T-helper 17 cell (primary cell): Measurements from ENCODE around the gene CFAP65. TPM values are rescaled to one million over a fixed set of nuclear protein-coding genes. Genes with fewer than 3 reads are reported as not detected.
A peak's percentile ranks its signal among the peaks of the same experiment; 100 is the strongest.

Source experiments
- ATAC-seq: fragments of 150-1000 bp; cut with Tn5 transposase; 2 replicates; pipeline ENCODE4 v1.10.0; 2021; ENCODE audit warnings: mild to moderate bottlenecking, moderate library complexity
- DNase-seq, 3 donors: peaks; one replicate each; pipeline versions ENCODE4 v3.0.0 to v3.0.0-alpha.2; 2020 to 2021
- H3K9me3 ChIP-seq: one replicate; pipeline ENCODE4 v1.7.0; 2013; ENCODE audit warnings: low read length, mild to moderate bottlenecking; ENCODE audit not compliant: control insufficient read depth, poor library complexity, severe bottlenecking
- H3K27ac Mint-ChIP-seq: one replicate; pipeline ENCODE4 v1.8.0; 2022; ENCODE audit warnings: mild to moderate bottlenecking, moderate library complexity, mixed read lengths
- H3K27me3 Mint-ChIP-seq: one replicate; pipeline ENCODE4 v1.8.0; 2022; ENCODE audit warnings: mixed read lengths
- H3K36me3 Mint-ChIP-seq: one replicate; pipeline ENCODE4 v1.8.0; 2022; ENCODE audit warnings: low read depth, mixed read lengths
- H3K4me1 Mint-ChIP-seq: one replicate; pipeline ENCODE4 v1.8.0; 2022; ENCODE audit warnings: mild to moderate bottlenecking, mixed read lengths
- H3K4me3 Mint-ChIP-seq: one replicate; pipeline ENCODE4 v1.8.0; 2022; ENCODE audit warnings: mild to moderate bottlenecking, moderate library complexity, mixed read lengths
- total RNA-seq, 4 donors: library from RNA in 2 of 4; stranded (reverse) in 2 of 4; gene quantifications; one replicate each; pipeline ENCODE4 v1.2.3 and lab custom pipeline; 2022 to 2026

CFAP65 gene
- total RNA-seq (not detected), total RNA-seq (lab: John Stamatoyannopoulos, UW) (0 to 0.46 reads per million in 2 donors)

- no peaks in the 10 kb centered on the region for H3K9me3 ChIP-seq
These were observed at the start of gene CFAP65 for GRCh38 chr2:219041252-219041651. Gene CFAP65 (minus strand): TSS chr2:219041516. CDS start chr2:219039048, 2,468 bp downstream.

GRCh38 chr2:219090436-219091299 is 49.4 kb upstream of the CFAP65 start:
- ATAC-seq (no peak), DNase-seq (no peak)
- H3K27ac Mint-ChIP-seq: no peak overlapping the region
- no peak overlapping the region for H3K4me3 Mint-ChIP-seq
- no peaks in the 10 kb centered on the region for H3K9me3 ChIP-seq
- no peaks in the 10 kb centered on the region for H3K27me3 Mint-ChIP-seq
- H3K4me1 Mint-ChIP-seq: peaks cover 19% of the 10 kb centered on the region
- H3K36me3 Mint-ChIP-seq: peaks cover 9% of the 10 kb centered on the region

More at GRCh38 chr2:219041252-219041651, at the start of gene CFAP65:
- Mint-ChIP-seq H3K36me3 (no peaks in the 10 kb centered on the region), H3K27ac (no peak within 1 kb of the TSS), H3K4me3 (peak within 1 kb of the TSS; percentile 19), H3K4me1 (peaks cover 7% of the 10 kb centered on the region), H3K27me3 (peaks cover 80% of the 10 kb centered on the region)
- DNase-seq (no peak), ATAC-seq (peak; percentile 39)

GRCh38 chr2:219089330-219089729 is 48.0 kb upstream of the CFAP65 start:
- ATAC-seq: no peak
- peak overlapping the region; percentile 11 for H3K27ac Mint-ChIP-seq
- H3K27me3 Mint-ChIP-seq: no peaks in the 10 kb centered on the region
- H3K4me3 Mint-ChIP-seq: no peak overlapping the region
- DNase-seq: no peak
- no peaks in the 10 kb centered on the region for H3K9me3 ChIP-seq
- peaks cover 9% of the 10 kb centered on the region for H3K36me3 Mint-ChIP-seq
- peaks cover 21% of the 10 kb centered on the region for H3K4me1 Mint-ChIP-seq

GRCh38 chr2:219087848-219088247 is 46.5 kb upstream of the CFAP65 start:
- Mint-ChIP-seq H3K4me1 (peaks cover 19% of the 10 kb centered on the region), H3K4me3 (no peak overlapping the region), H3K36me3 (peaks cover 4% of the 10 kb centered on the region), H3K27ac (peak overlapping the region; percentile 14), H3K27me3 (no peaks in the 10 kb centered on the region)
- DNase-seq: no peak
- no peak for ATAC-seq
- no peaks in the 10 kb centered on the region for H3K9me3 ChIP-seq

GRCh38 chr2:219087361-219087760 is 46.0 kb upstream of the CFAP65 start:
- Mint-ChIP-seq H3K4me3 (no peak overlapping the region), H3K4me1 (peaks cover 19% of the 10 kb centered on the region), H3K27me3 (no peaks in the 10 kb centered on the region), H3K27ac (peak overlapping the region; percentile 14), H3K36me3 (peaks cover 4% of the 10 kb centered on the region)
- no peak for ATAC-seq
- no peaks in the 10 kb centered on the region for H3K9me3 ChIP-seq
- no peak for DNase-seq

- no peaks in the 10 kb centered on the region for H3K9me3 ChIP-seq
- peaks cover 4% of the 10 kb centered on the region for H3K36me3 Mint-ChIP-seq
- no peak for DNase-seq
- H3K27ac Mint-ChIP-seq: no peak overlapping the region
- ATAC-seq: no peak
- peaks cover 19% of the 10 kb centered on the region for H3K4me1 Mint-ChIP-seq
- H3K4me3 Mint-ChIP-seq: no peak overlapping the region
- no peaks in the 10 kb centered on the region for H3K27me3 Mint-ChIP-seq
These were observed 44.9 kb upstream of the CFAP65 start for GRCh38 chr2:219086196-219086595.

GRCh38 chr2:219084791-219085190 is 43.5 kb upstream of the CFAP65 start:
- H3K9me3 ChIP-seq: no peaks in the 10 kb centered on the region
- Mint-ChIP-seq H3K27ac (no peak overlapping the region), H3K4me3 (no peak overlapping the region), H3K4me1 (peaks cover 21% of the 10 kb centered on the region), H3K27me3 (no peaks in the 10 kb centered on the region), H3K36me3 (peaks cover 4% of the 10 kb centered on the region)
- no peak for DNase-seq
- ATAC-seq: no peak

- DNase-seq: no peak
- H3K36me3 Mint-ChIP-seq: peaks cover under 1% of the 10 kb centered on the region
- no peaks in the 10 kb centered on the region for H3K9me3 ChIP-seq
- peaks cover 17% of the 10 kb centered on the region for H3K4me1 Mint-ChIP-seq
- H3K27ac Mint-ChIP-seq: no peak overlapping the region
- ATAC-seq: no peak
- H3K27me3 Mint-ChIP-seq: no peaks in the 10 kb centered on the region
- H3K4me3 Mint-ChIP-seq: no peak overlapping the region
These were observed 41.1 kb upstream of the CFAP65 start for GRCh38 chr2:219082332-219082958.

- DNase-seq: no peak
- peaks cover 3% of the 10 kb centered on the region for H3K36me3 Mint-ChIP-seq
- no peak overlapping the region for H3K4me3 Mint-ChIP-seq
- no peak overlapping the region for H3K27ac Mint-ChIP-seq
- ATAC-seq: no peak
- peaks cover 15% of the 10 kb centered on the region for H3K4me1 Mint-ChIP-seq
- H3K9me3 ChIP-seq: no peaks in the 10 kb centered on the region
- H3K27me3 Mint-ChIP-seq: no peaks in the 10 kb centered on the region
These were observed 40.5 kb upstream of the CFAP65 start for GRCh38 chr2:219081701-219082331.

GRCh38 chr2:219081096-219081495 is 39.8 kb upstream of the CFAP65 start:
- ATAC-seq: no peak
- H3K9me3 ChIP-seq: no peaks in the 10 kb centered on the region
- peaks cover 11% of the 10 kb centered on the region for H3K4me1 Mint-ChIP-seq
- H3K27me3 Mint-ChIP-seq: no peaks in the 10 kb centered on the region
- no peak for DNase-seq
- no peak overlapping the region for H3K27ac Mint-ChIP-seq
- no peak overlapping the region for H3K4me3 Mint-ChIP-seq
- peaks cover 3% of the 10 kb centered on the region for H3K36me3 Mint-ChIP-seq

- no peaks in the 10 kb centered on the region for H3K9me3 ChIP-seq
- Mint-ChIP-seq H3K36me3 (peaks cover 3% of the 10 kb centered on the region), H3K27ac (no peak overlapping the region), H3K27me3 (no peaks in the 10 kb centered on the region), H3K4me3 (no peak overlapping the region), H3K4me1 (peaks cover 2% of the 10 kb centered on the region)
- DNase-seq (no peak), ATAC-seq (no peak)
These were observed 38.1 kb upstream of the CFAP65 start for GRCh38 chr2:219079417-219079816.

GRCh38 chr2:219078951-219079350 is 37.6 kb upstream of the CFAP65 start:
- no peak overlapping the region for H3K4me3 Mint-ChIP-seq
- no peaks in the 10 kb centered on the region for H3K27me3 Mint-ChIP-seq
- H3K27ac Mint-ChIP-seq: no peak overlapping the region
- ATAC-seq (no peak), DNase-seq (no peak)
- H3K36me3 Mint-ChIP-seq: peaks cover 3% of the 10 kb centered on the region
- no peaks in the 10 kb centered on the region for H3K9me3 ChIP-seq
- peaks cover 2% of the 10 kb centered on the region for H3K4me1 Mint-ChIP-seq

- DNase-seq: no peak
- no peaks in the 10 kb centered on the region for H3K27me3 Mint-ChIP-seq
- no peak for ATAC-seq
- H3K27ac Mint-ChIP-seq: no peak overlapping the region
- peaks cover 2% of the 10 kb centered on the region for H3K4me1 Mint-ChIP-seq
- H3K36me3 Mint-ChIP-seq: peaks cover 3% of the 10 kb centered on the region
- H3K9me3 ChIP-seq: no peaks in the 10 kb centered on the region
- no peak overlapping the region for H3K4me3 Mint-ChIP-seq
These were observed 36.8 kb upstream of the CFAP65 start for GRCh38 chr2:219078126-219078525.
